ENCODE results near the gene CLIC1. TPM values are rescaled to one million over a fixed set of nuclear protein-coding genes. Genes with fewer than 3 reads are reported as not detected.

CLIC1 gene
- total RNA-seq, 2 experiments from 2014 or later: 61.2 to 61.5 TPM

DNA sequence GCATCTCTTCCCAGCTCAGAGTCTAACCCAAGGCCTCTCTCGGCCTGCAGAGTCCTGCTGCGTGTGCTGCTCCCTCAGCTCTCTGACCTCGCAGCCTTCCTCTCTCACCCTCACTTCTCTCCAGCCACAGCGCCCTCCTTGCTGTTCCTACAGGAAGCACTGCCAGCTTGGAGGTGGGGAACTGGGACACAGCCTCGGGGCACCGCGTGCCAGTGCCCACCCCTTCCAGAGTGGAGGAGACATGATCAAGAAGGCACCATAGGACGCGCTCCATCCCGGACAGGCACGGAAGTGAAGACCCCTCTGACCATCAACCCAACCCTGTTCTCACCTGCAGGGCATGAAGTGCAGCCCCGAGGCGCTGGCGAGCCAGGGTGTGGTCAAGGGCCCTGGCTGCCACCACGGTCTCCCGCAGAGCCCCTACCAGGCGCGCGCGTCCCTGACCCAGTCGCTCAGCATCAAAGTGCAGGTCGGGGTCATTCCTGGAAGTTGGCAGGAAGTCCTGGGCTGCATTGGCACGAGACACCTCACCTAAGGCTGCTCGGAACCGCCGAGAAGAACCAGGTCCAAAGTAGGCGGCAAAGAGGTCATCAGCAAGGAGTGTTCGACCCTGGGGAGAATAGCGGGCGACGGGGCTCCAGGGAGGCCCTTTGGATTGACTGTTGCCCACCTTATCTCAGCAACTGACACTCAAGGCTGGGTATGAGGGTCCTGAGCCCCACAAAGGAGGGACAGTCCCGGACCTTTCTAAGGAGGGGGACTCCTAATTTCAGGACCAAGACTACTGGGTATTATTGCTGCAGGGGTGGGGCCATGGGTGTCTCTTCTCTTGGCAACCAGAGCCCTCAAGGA, 39.5 kb upstream of the CLIC1 start:
- Mint-ChIP-seq H3K4me3 (no peak overlapping the region), H3K27me3 (no peaks in the 10 kb centered on the region), H3K4me1 (ENCODE audit: low read depth) (peaks cover 40% of the 10 kb centered on the region), H3K36me3 (ENCODE audit: low read depth) (peaks cover 16% of the 10 kb centered on the region), H3K27ac (no peak overlapping the region), H3K9me3 (no peaks in the 10 kb centered on the region)
- Histone ChIP-seq H3K4me3 (ENCODE audit: low read length) (no peak overlapping the region), H3K4me1 (ENCODE audit: insufficient read depth, low read length) (peaks cover 66% of the 10 kb centered on the region), H3K27ac (ENCODE audit: low read depth in 1 of 2, low read length in 2 of 2) (no peak overlapping the region), H3K27me3 (ENCODE audit: control insufficient read depth in 1 of 2, insufficient read depth in 2 of 2, low read length in 2 of 2) (no peaks in the 10 kb centered on the region), H3K9me3 (ENCODE audit: control insufficient read depth in 1 of 2, insufficient read depth in 1 of 2, low read length in 2 of 2) (no peaks in the 10 kb centered on the region), H3K36me3 (ENCODE audit: insufficient read depth, low read length) (peaks cover 22% of the 10 kb centered on the region)
- ChIA-PET POLR2A (interaction anchor here (1.1 kb wide), 1 partner anchor 10 kb away, joined by 3 read pairs; no protein-coding TSS in a partner anchor), CTCF (interaction anchor here (0.7 to 2.5 kb wide), 2 partner anchors 20 to 54 kb away, joined by 5 to 6 read pairs; no protein-coding TSS in a partner anchor)
- TF ChIP-seq CTCF (IDR thresholded peaks at IDR 0.05): no peak
- intact Hi-C loops (cut with DNase I, micrococcal nuclease): no loop called here
- DNase-seq: no peak
- no peak for ATAC-seq (ENCODE audit: poor library complexity)

DNA sequence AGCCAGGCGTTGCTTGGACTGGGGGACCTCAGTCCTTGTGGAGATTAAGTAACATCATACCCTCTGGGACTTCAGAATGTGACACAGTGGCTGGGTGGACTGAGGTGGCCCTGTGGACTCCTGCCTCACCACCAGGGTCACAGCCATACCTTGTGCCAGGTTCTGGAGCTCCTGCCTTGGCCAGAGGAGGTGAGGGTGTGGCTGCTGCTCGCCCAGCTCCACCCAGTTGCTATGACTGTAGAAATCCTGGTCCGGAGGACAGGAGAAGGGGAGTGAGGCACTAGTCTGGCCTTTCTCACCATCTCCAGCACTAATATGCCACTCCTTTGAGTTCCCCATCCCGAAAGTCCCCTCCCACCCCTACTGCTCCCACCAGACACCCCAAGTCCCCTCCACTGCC, 38.9 kb upstream of the CLIC1 start:
- no peaks in the 10 kb centered on the region for H3K27me3 ChIP-seq (ENCODE audit: control insufficient read depth in 1 of 2, insufficient read depth in 2 of 2, low read length in 2 of 2)
- H3K4me3 ChIP-seq (ENCODE audit: low read length): no peak overlapping the region
- peaks cover 69% of the 10 kb centered on the region for H3K4me1 ChIP-seq (ENCODE audit: insufficient read depth, low read length)
- peaks cover 40% of the 10 kb centered on the region for H3K4me1 Mint-ChIP-seq (ENCODE audit: low read depth)
- H3K27me3 Mint-ChIP-seq: no peaks in the 10 kb centered on the region
- H3K4me3 Mint-ChIP-seq: no peak overlapping the region
- no peak overlapping the region for H3K27ac Mint-ChIP-seq
- ChIA-PET CTCF (interaction anchor here (0.7 kb wide), 1 partner anchor 54 kb away, joined by 5 read pairs; no protein-coding TSS in a partner anchor), POLR2A (interaction anchor here (1.1 kb wide), 1 partner anchor 10 kb away, joined by 3 read pairs; no protein-coding TSS in a partner anchor)
- no peaks in the 10 kb centered on the region for H3K9me3 Mint-ChIP-seq
- intact Hi-C loops (cut with DNase I, micrococcal nuclease): no loop called here
- peaks cover 10% of the 10 kb centered on the region for H3K36me3 Mint-ChIP-seq (ENCODE audit: low read depth)
- no peak for DNase-seq
- no peak for ATAC-seq (ENCODE audit: poor library complexity)
- no peak for TF ChIP-seq CTCF (IDR thresholded peaks at IDR 0.05)
- H3K27ac ChIP-seq (ENCODE audit: low read depth in 1 of 2, low read length in 2 of 2): no peak overlapping the region
- no peaks in the 10 kb centered on the region for H3K9me3 ChIP-seq (ENCODE audit: control insufficient read depth in 1 of 2, insufficient read depth in 1 of 2, low read length in 2 of 2)
- peaks cover 16% of the 10 kb centered on the region for H3K36me3 ChIP-seq (ENCODE audit: insufficient read depth, low read length)

- Histone ChIP-seq H3K27ac (ENCODE audit: low read depth in 1 of 2, low read length in 2 of 2) (no peak overlapping the region), H3K4me1 (ENCODE audit: insufficient read depth, low read length) (peaks cover 70% of the 10 kb centered on the region), H3K27me3 (ENCODE audit: control insufficient read depth in 1 of 2, insufficient read depth in 2 of 2, low read length in 2 of 2) (no peaks in the 10 kb centered on the region), H3K9me3 (ENCODE audit: control insufficient read depth in 1 of 2, insufficient read depth in 1 of 2, low read length in 2 of 2) (no peaks in the 10 kb centered on the region), H3K4me3 (ENCODE audit: low read length) (no peak overlapping the region), H3K36me3 (ENCODE audit: insufficient read depth, low read length) (no peaks in the 10 kb centered on the region)
- ATAC-seq (ENCODE audit: poor library complexity): peak; percentile 31
- Mint-ChIP-seq H3K4me1 (ENCODE audit: low read depth) (peaks cover 40% of the 10 kb centered on the region), H3K4me3 (peak overlapping the region; percentile 65), H3K27ac (peak overlapping the region; percentile 42), H3K27me3 (no peaks in the 10 kb centered on the region), H3K36me3 (ENCODE audit: low read depth) (no peaks in the 10 kb centered on the region), H3K9me3 (no peaks in the 10 kb centered on the region)
- no peak for TF ChIP-seq CTCF (IDR thresholded peaks at IDR 0.05)
- DNase-seq: peak in 3 of 14 experiments; percentile 24 to 50 (median 36)
- intact Hi-C loops (cut with DNase I, micrococcal nuclease): loop anchor here in 1 of 2 experiments (2.0 kb wide), 1 partner anchor 33 kb away; no protein-coding TSS in a partner anchor
- POLR2A ChIA-PET: interaction anchor here (0.6 to 0.9 kb wide), 3 partner anchors 24 to 43 kb away, joined by 3 to 5 read pairs (median 5); partner anchors contain the start of gene DDAH2
- CTCF ChIA-PET: interaction anchor here (0.9 to 1.3 kb wide), 2 partner anchors 43 to 226 kb away, joined by 3 to 4 read pairs; partner anchors contain the start of genes ATP6V1G2 and DDAH2
Measured at GRCh38 chr6:31771992-31772358, 35.6 kb upstream of the CLIC1 start.

All from CD4-positive, alpha-beta T cell (primary cell).